Measurements from ENCODE around the gene MAGOH.

DNA sequence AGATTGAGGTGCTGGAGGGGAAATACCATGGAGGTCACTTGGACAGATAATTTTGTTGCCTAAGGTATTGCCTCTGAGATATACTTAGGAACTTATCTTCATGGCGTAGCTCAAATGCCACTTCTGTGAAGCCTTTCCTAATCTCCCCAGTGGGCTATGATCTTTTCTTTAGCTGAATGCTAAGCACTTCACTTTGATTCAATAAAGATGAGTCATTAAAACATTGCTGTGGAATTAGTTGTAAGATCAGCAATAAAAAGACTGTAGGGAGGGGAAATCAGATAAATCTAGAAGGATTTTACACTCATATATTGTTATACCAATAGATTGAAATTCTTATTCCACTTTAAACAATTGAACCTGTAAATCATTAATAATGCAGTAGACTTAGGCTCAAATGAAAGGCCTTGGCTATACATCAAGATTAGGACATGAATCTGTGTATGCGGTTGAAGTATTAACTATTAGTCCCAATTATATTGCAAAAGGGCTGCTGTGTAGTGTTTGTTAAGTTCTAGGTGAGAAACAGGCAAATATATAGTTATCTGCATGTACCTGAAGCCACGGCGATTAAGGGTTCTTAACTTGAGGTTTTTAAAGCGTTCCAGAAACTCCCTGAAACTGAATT lies 19.2 kb upstream of the MAGOH start:
- no peak for TF ChIP-seq EP300 (IDR thresholded peaks at IDR 0.05)
- TF ChIP-seq, protein P1, sequence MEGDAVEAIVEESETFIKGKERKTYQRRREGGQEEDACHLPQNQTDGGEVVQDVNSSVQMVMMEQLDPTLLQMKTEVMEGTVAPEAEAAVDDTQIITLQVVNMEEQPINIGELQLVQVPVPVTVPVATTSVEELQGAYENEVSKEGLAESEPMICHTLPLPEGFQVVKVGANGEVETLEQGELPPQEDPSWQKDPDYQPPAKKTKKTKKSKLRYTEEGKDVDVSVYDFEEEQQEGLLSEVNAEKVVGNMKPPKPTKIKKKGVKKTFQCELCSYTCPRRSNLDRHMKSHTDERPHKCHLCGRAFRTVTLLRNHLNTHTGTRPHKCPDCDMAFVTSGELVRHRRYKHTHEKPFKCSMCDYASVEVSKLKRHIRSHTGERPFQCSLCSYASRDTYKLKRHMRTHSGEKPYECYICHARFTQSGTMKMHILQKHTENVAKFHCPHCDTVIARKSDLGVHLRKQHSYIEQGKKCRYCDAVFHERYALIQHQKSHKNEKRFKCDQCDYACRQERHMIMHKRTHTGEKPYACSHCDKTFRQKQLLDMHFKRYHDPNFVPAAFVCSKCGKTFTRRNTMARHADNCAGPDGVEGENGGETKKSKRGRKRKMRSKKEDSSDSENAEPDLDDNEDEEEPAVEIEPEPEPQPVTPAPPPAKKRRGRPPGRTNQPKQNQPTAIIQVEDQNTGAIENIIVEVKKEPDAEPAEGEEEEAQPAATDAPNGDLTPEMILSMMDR (IDR thresholded peaks at IDR 0.05) = no peak

Measured in ovary (tissue), 3 donors.